Lower lobe of right lung (tissue), 2 donors: Measurements from ENCODE around the gene FIGLA. TPM values are rescaled to one million over a fixed set of nuclear protein-coding genes. Genes with fewer than 3 reads are reported as not detected.
"Not testable (repeated sequence)": the region's sequence is repeated elsewhere in the genome, so short reads cannot be mapped to it uniquely, and the experiment has no call there.

Experiments used
- ATAC-seq, 2 donors: fragments of 200-7000 bp; cut with Tn5 transposase; one replicate each; pipeline ENCODE4 v1.9.1; 2020 to 2022; ENCODE audit warnings: mild to moderate bottlenecking in 2 of 2, moderate library complexity in 2 of 2
- DNase-seq: peaks from one replicate; pipeline ENCODE4 v3.0.0-alpha.2; 2020
- H3K27ac ChIP-seq: fragments of 200-600 bp; one replicate; pipeline ENCODE4 v1.8.0; 2022
- H3K27me3 ChIP-seq: fragments of 200-600 bp; one replicate; pipeline ENCODE4 v1.8.0; 2022; ENCODE audit warnings: low read depth
- H3K36me3 ChIP-seq: fragments of 200-600 bp; one replicate; pipeline ENCODE4 v1.8.0; 2022; ENCODE audit warnings: mild to moderate bottlenecking
- H3K4me1 ChIP-seq: fragments of 200-600 bp; one replicate; pipeline ENCODE4 v1.8.0; 2022
- H3K4me3 ChIP-seq: fragments of 200-600 bp; one replicate; pipeline ENCODE4 v1.8.0; 2022; ENCODE audit warnings: mild to moderate bottlenecking
- H3K9me3 ChIP-seq: fragments of 200-600 bp; one replicate; pipeline ENCODE4 v1.8.0; 2022
- CTCF ChIP-seq: fragments of 200-600 bp; IDR thresholded peaks from one replicate; pipeline ENCODE4 v1.8.0; 2022; ENCODE audit warnings: antibody characterized with exemption, mild to moderate bottlenecking
- intact Hi-C: fragments of 100-400 bp; cut with DNase I; formaldehyde crosslinking; loops from one replicate; pipeline ENCODE4 v1.11.0; 2022
- total RNA-seq: library from RNA; stranded (reverse); fragmentation: NEBNext Ultra II Directional; extraction: Animal tissue kit (Norgen Biotek cat#: 25700); gene quantifications from one replicate; pipeline ENCODE4 v1.2.1, GENCODE V29; 2021
- donor health status: DM: no; HTN: yes; CAD: no; lungs with severe emphysema.

FIGLA gene
- total RNA-seq, 1 donor from 2014 or later = not detected

- no peak for DNase-seq
Measured at GRCh38 chr2:70799706-70800105, 9.3 kb upstream of the FIGLA start.

GRCh38 chr2:70797996-70798395 lies 7.6 kb upstream of the FIGLA start:
- ATAC-seq, H3K36me3 ChIP-seq, intact Hi-C loops, H3K27me3 ChIP-seq, H3K4me1 ChIP-seq, DNase-seq, H3K4me3 ChIP-seq, H3K27ac ChIP-seq, H3K9me3 ChIP-seq: not testable (repeated sequence)

More at GRCh38 chr2:70799706-70800105, 9.3 kb upstream of the FIGLA start:
- Histone ChIP-seq H3K4me1 (no peaks in the 10 kb centered on the region), H3K27me3 (no peaks in the 10 kb centered on the region), H3K9me3 (no peaks in the 10 kb centered on the region), H3K4me3 (no peak overlapping the region), H3K27ac (no peak overlapping the region), H3K36me3 (no peaks in the 10 kb centered on the region)
- no peak for TF ChIP-seq CTCF
- ATAC-seq = no peak
- intact Hi-C loops = no loop called here

GRCh38 chr2:70797506-70797905 lies 7.1 kb upstream of the FIGLA start:
- TF ChIP-seq CTCF = no peak
- Histone ChIP-seq H3K27ac (no peak overlapping the region), H3K9me3 (no peaks in the 10 kb centered on the region), H3K27me3 (peaks cover 11% of the 10 kb centered on the region), H3K4me1 (peaks cover 3% of the 10 kb centered on the region), H3K36me3 (no peaks in the 10 kb centered on the region), H3K4me3 (no peak overlapping the region)
- DNase-seq = no peak
- intact Hi-C loops = no loop called here
- peak in 1 of 2 donors; percentile 18 for ATAC-seq

- Histone ChIP-seq H3K9me3 (no peaks in the 10 kb centered on the region), H3K4me1 (peaks cover 3% of the 10 kb centered on the region), H3K27ac (no peak overlapping the region), H3K4me3 (no peak overlapping the region), H3K27me3 (peaks cover 14% of the 10 kb centered on the region), H3K36me3 (no peaks in the 10 kb centered on the region)
- no peak for TF ChIP-seq CTCF
- ATAC-seq = no peak
- intact Hi-C loops = no loop called here
- no peak for DNase-seq
Measured at GRCh38 chr2:70796262-70796661, 5.8 kb upstream of the FIGLA start.

GRCh38 chr2:70795164-70795995 lies 4.9 kb upstream of the FIGLA start:
- intact Hi-C loops = no loop called here
- no peak for DNase-seq
- peaks cover 22% of the 10 kb centered on the region for H3K27me3 ChIP-seq

More at GRCh38 chr2:70795164-70795995, 4.9 kb upstream of the FIGLA start:
- H3K27ac ChIP-seq = no peak overlapping the region
- peaks cover 6% of the 10 kb centered on the region for H3K4me1 ChIP-seq
- H3K4me3 ChIP-seq = no peak overlapping the region
- H3K9me3 ChIP-seq = no peaks in the 10 kb centered on the region
- H3K36me3 ChIP-seq = no peaks in the 10 kb centered on the region
- TF ChIP-seq CTCF = no peak
- no peak for ATAC-seq
